Lower leg skin (tissue), 3 donors: ENCODE measurements around the gene LYSMD2.

ENCODE experiments used
- POLR2A ChIP-seq, 2 donors: fragments of 450-650 bp; IDR thresholded peaks; one replicate each; pipeline ENCODE4 v1.6.1; 2016 to 2017; ENCODE audit warnings: antibody characterized with exemption in 2 of 2, mild to moderate bottlenecking in 1 of 2, moderate library complexity in 1 of 2
- TF ChIP-seq, protein P1 (sequence below), 3 donors: fragments of 450-650 bp; IDR thresholded peaks; one replicate each; pipeline ENCODE4 v1.5.1; 2016; ENCODE audit warnings: antibody characterized with exemption in 3 of 3, mild to moderate bottlenecking in 3 of 3, moderate library complexity in 2 of 3

DNA sequence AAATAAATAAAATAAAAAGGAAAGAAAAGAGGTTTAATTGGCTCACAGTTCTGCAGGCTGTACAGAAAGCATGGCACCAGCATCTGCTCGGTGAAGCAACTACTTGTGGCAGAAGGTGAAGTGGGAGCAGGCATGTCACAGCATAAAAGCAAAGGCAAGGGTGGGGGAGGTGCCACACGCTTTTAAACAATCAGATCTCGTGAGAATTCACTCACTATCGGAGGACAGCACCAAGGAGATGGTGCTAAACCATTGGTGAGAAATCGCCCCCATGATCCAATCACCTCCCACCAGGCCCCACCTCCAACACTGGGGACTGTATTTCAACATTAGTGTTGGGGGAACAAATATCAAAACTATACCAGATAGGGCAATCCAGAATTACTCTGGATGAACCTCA lies 40.9 kb downstream of the LYSMD2 start:
- TF ChIP-seq POLR2A (IDR thresholded peaks at IDR 0.05), result no peak
- TF ChIP-seq, protein P1, sequence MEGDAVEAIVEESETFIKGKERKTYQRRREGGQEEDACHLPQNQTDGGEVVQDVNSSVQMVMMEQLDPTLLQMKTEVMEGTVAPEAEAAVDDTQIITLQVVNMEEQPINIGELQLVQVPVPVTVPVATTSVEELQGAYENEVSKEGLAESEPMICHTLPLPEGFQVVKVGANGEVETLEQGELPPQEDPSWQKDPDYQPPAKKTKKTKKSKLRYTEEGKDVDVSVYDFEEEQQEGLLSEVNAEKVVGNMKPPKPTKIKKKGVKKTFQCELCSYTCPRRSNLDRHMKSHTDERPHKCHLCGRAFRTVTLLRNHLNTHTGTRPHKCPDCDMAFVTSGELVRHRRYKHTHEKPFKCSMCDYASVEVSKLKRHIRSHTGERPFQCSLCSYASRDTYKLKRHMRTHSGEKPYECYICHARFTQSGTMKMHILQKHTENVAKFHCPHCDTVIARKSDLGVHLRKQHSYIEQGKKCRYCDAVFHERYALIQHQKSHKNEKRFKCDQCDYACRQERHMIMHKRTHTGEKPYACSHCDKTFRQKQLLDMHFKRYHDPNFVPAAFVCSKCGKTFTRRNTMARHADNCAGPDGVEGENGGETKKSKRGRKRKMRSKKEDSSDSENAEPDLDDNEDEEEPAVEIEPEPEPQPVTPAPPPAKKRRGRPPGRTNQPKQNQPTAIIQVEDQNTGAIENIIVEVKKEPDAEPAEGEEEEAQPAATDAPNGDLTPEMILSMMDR (IDR thresholded peaks at IDR 0.05), result no peak
